ENCODE results near the gene ITGA3. TPM values are rescaled to one million over a fixed set of nuclear protein-coding genes. Genes with fewer than 3 reads are reported as not detected.

Gene ITGA3
- polyA plus RNA-seq, 2 of the 4 experiments (the other 2 are of a cell fraction), result 141 to 268 TPM

- TF ChIP-seq, protein P1, sequence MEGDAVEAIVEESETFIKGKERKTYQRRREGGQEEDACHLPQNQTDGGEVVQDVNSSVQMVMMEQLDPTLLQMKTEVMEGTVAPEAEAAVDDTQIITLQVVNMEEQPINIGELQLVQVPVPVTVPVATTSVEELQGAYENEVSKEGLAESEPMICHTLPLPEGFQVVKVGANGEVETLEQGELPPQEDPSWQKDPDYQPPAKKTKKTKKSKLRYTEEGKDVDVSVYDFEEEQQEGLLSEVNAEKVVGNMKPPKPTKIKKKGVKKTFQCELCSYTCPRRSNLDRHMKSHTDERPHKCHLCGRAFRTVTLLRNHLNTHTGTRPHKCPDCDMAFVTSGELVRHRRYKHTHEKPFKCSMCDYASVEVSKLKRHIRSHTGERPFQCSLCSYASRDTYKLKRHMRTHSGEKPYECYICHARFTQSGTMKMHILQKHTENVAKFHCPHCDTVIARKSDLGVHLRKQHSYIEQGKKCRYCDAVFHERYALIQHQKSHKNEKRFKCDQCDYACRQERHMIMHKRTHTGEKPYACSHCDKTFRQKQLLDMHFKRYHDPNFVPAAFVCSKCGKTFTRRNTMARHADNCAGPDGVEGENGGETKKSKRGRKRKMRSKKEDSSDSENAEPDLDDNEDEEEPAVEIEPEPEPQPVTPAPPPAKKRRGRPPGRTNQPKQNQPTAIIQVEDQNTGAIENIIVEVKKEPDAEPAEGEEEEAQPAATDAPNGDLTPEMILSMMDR (IDR thresholded peaks at IDR 0.05), result no peak
- no peak for TF ChIP-seq TP53 (CRISPR knock-in tag; IDR thresholded peaks at IDR 0.05)
- no peak for TF ChIP-seq HES2 (IDR thresholded peaks at IDR 0.05)
- no peak for TF ChIP-seq POLR2AphosphoS2 (conservative IDR thresholded peaks at IDR 0.05; ENCODE audit: low read length)
- no peak for TF ChIP-seq CHD4 (IDR thresholded peaks at IDR 0.05; ENCODE audit: borderline replicate concordance)
- FAIRE-seq, result no peak
- ATAC-seq, result no peak
- no peak for DNase-seq (ENCODE audit: low read depth in 1 of 2, low spot score in 1 of 2)
- no peak overlapping the region for H3K4me3 ChIP-seq
- H3K27ac ChIP-seq, result peak overlapping the region in 1 of 2 experiments; percentile 66; a peak in 2 of 6 replicates
- peaks cover 44% of the 10 kb centered on the region for H3K4me1 ChIP-seq
- CTCF ChIA-PET, result interaction anchor here (0.9 to 60.2 kb wide), 11 partner anchors 9 to 162 kb away, joined by 3 to 1356 read pairs (median 6); partner anchors contain the start of genes PDK2, PPP1R9B and SGCA
- 85% methylated on average over 16 of the region's 16 CpGs for WGBS (ENCODE audit: missing lambda C conversion rate)
- POLR2A ChIA-PET, result interaction anchor here (1.0 to 1.2 kb wide), 2 partner anchors 16 kb away, joined by 3 to 6 read pairs; no protein-coding TSS in a partner anchor
- peak overlapping the region; percentile 54; the same call in 1 of the 3 replicates for H3K4me2 ChIP-seq
- H3K9me3 ChIP-seq, result no peaks in the 10 kb centered on the region
These were observed 79.6 kb downstream of the ITGA3 start for GRCh38 chr17:50135316-50136095.

GRCh38 chr17:50136096-50136687 lies 80.3 kb downstream of the ITGA3 start:
- no peak overlapping the region for H3K27ac ChIP-seq
- no peaks in the 10 kb centered on the region for H3K9me3 ChIP-seq
- POLR2A ChIA-PET, result interaction anchor here (1.0 kb wide), 1 partner anchor 16 kb away, joined by 6 read pairs; no protein-coding TSS in a partner anchor
- ATAC-seq (no peak), DNase-seq (ENCODE audit: low read depth in 1 of 2, low spot score in 1 of 2) (no peak), FAIRE-seq (no peak)
- no peak overlapping the region for H3K4me3 ChIP-seq
- TF ChIP-seq E2F6 (IDR thresholded peaks at IDR 0.05; ENCODE audit: borderline replicate concordance, low read depth) (no peak), KDM1A (IDR thresholded peaks at IDR 0.05; ENCODE audit: low read depth) (peak; percentile 76; the same call in 1 of the 2 replicates)
- TF ChIP-seq, protein P1 (IDR thresholded peaks at IDR 0.05), result no peak
- 92% methylated on average over 11 of the region's 11 CpGs for WGBS (ENCODE audit: missing lambda C conversion rate)
- CTCF ChIA-PET, result interaction anchor here (0.6 to 60.2 kb wide), 13 partner anchors 10 to 256 kb away, joined by 3 to 1356 read pairs (median 6); partner anchors contain the start of genes ITGA3, PDK2, PPP1R9B and SGCA
- peaks cover 40% of the 10 kb centered on the region for H3K4me1 ChIP-seq
- no peak overlapping the region for H3K4me2 ChIP-seq

DNA sequence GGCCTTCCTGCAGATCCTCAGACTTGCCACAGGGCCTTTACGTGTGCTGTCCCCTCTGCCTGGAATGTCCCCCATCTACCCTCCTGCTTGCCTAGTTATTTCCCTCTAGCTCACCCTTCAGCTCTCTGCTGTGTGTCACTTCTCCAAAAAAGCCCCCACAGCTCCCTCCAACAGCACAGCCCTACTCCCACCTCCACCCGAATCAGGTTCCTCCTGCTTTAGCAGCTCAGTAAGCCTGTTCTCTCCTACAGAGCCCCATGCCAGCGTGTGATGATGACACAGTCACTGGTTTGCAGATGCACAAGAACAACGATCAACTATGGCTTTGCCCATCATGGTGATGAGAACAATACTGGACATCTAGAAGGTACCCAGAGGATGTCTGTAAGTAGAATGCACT lies 81.1 kb downstream of the ITGA3 start:
- no peaks in the 10 kb centered on the region for H3K9me3 ChIP-seq
- no peak overlapping the region for H3K4me3 ChIP-seq
- H3K4me1 ChIP-seq, result peaks cover 40% of the 10 kb centered on the region
- ATAC-seq (no peak), DNase-seq (ENCODE audit: low read depth in 1 of 2, low spot score in 1 of 2) (no peak), FAIRE-seq (no peak)
- H3K4me2 ChIP-seq, result no peak overlapping the region
- no peak overlapping the region for H3K27ac ChIP-seq
- WGBS (ENCODE audit: missing lambda C conversion rate), result 96% methylated on average over 4 of the region's 4 CpGs
- CTCF ChIA-PET, result interaction anchor here (0.6 to 60.2 kb wide), 9 partner anchors 11 to 257 kb away, joined by 3 to 1356 read pairs (median 6); partner anchors contain the start of genes ITGA3, PDK2, PPP1R9B and SGCA
- no peak for TF ChIP-seq HOXB13 (CRISPR knock-in tag; IDR thresholded peaks at IDR 0.05; ENCODE audit: low read depth)
- no peak for TF ChIP-seq TFCP2L1 (CRISPR knock-in tag; IDR thresholded peaks at IDR 0.05)
- TF ChIP-seq SREBF2 (IDR thresholded peaks at IDR 0.05), result no peak
- no peak for TF ChIP-seq RNF2 (IDR thresholded peaks at IDR 0.05; ENCODE audit: borderline replicate concordance, low read depth)
- TF ChIP-seq KDM5A (IDR thresholded peaks at IDR 0.05), result no peak
- no peak for TF ChIP-seq HES2 (IDR thresholded peaks at IDR 0.05)
- TF ChIP-seq HDAC2 (IDR thresholded peaks at IDR 0.05), result no peak
- TF ChIP-seq EHF (CRISPR knock-in tag; IDR thresholded peaks at IDR 0.05), result no peak
- no peak for TF ChIP-seq MYC (IDR thresholded peaks at IDR 0.05; ENCODE audit: borderline replicate concordance, low read length)
- POLR2A ChIA-PET, result interaction anchor here (0.6 to 1.0 kb wide), 2 partner anchors 15 kb away, joined by 3 to 6 read pairs; no protein-coding TSS in a partner anchor

Data from A549 (cell line).